GM19468 (cell line): Measurements from ENCODE around the gene ALOX15B.
"Not testable (repeated sequence)": the region's sequence is repeated elsewhere in the genome, so short reads cannot be mapped to it uniquely, and the experiment has no call there.

ENCODE experiments used
- ATAC-seq: cut with Tn5 transposase; IDR thresholded peaks from one replicate; pipeline ENCODE4 v1.9.1; 2021; ENCODE audit warnings: mild to moderate bottlenecking, moderate library complexity, moderate number of reproducible peaks; ENCODE audit not compliant: unreplicated experiment; ENCODE audit errors: extremely low read depth

ALOX15B gene

GRCh38 chr17:8059131-8059530 lies 20.3 kb downstream of the ALOX15B start:
- ATAC-seq: no peak

- no peak for ATAC-seq
Observed at GRCh38 chr17:8060274-8060673, 21.4 kb downstream of the ALOX15B start.

- ATAC-seq: not testable (repeated sequence)
Observed at GRCh38 chr17:8061851-8062250, 23.0 kb downstream of the ALOX15B start.

GRCh38 chr17:8062435-8062806 lies 23.6 kb downstream of the ALOX15B start:
- no peak for ATAC-seq

- no peak for ATAC-seq
Observed at GRCh38 chr17:8062807-8063483, 24.1 kb downstream of the ALOX15B start.

- no peak for ATAC-seq
Observed at GRCh38 chr17:8063761-8064534, 25.1 kb downstream of the ALOX15B start.

- ATAC-seq: no peak
Observed at GRCh38 chr17:8064561-8065019, 25.7 kb downstream of the ALOX15B start.

GRCh38 chr17:8066841-8067775 lies 28.2 kb downstream of the ALOX15B start:
- ATAC-seq: no peak

- ATAC-seq: no peak
Observed at GRCh38 chr17:8067806-8068205, 28.9 kb downstream of the ALOX15B start.

GRCh38 chr17:8068736-8069586 lies 30.1 kb downstream of the ALOX15B start:
- ATAC-seq: no peak

- no peak for ATAC-seq
Observed at GRCh38 chr17:8069587-8069860, 30.7 kb downstream of the ALOX15B start.

- ATAC-seq: no peak
Observed at GRCh38 chr17:8071496-8071895, 32.6 kb downstream of the ALOX15B start.

GRCh38 chr17:8072341-8072728 lies 33.5 kb downstream of the ALOX15B start:
- no peak for ATAC-seq

GRCh38 chr17:8072729-8073461 lies 34.0 kb downstream of the ALOX15B start:
- no peak for ATAC-seq

GRCh38 chr17:8073627-8074484 lies 35.0 kb downstream of the ALOX15B start:
- ATAC-seq: no peak

GRCh38 chr17:8074554-8074953 lies 35.7 kb downstream of the ALOX15B start:
- no peak for ATAC-seq

- ATAC-seq: no peak
Observed at GRCh38 chr17:8075081-8075480, 36.2 kb downstream of the ALOX15B start.

GRCh38 chr17:8075574-8076342 lies 36.9 kb downstream of the ALOX15B start:
- no peak for ATAC-seq
